Activated T-helper 1 cell treated with anti-CD3 and anti-CD28 coated beads, Interleukin-12 subunit alpha, Interleukin-12 subunit beta, Interleukin-2, Interleukin-4 antibody, amounts not matched to agents 30 ng/mL and 10 ng/mL and 1 ng/mL, durations not matched to agents 14 hours and 24 hours and 36 hours (primary cell): ENCODE measurements around the gene TIMP2. TPM values are rescaled to one million over a fixed set of nuclear protein-coding genes. Genes with fewer than 3 reads are reported as not detected.

Experiments
- DNase-seq: peaks from one replicate; pipeline ENCODE4 v3.0.0; 2021; ENCODE audit warnings: low spot score
- H3K27ac Mint-ChIP-seq: one replicate; pipeline ENCODE4 v1.8.0; 2021; ENCODE audit warnings: mild to moderate bottlenecking, mixed read lengths
- H3K27me3 Mint-ChIP-seq: one replicate; pipeline ENCODE4 v1.8.0; 2022; ENCODE audit warnings: mild to moderate bottlenecking, moderate library complexity, mixed read lengths; ENCODE audit not compliant: insufficient read depth
- H3K36me3 Mint-ChIP-seq: one replicate; pipeline ENCODE4 v1.8.0; 2021; ENCODE audit warnings: low read depth, mixed read lengths
- H3K4me1 Mint-ChIP-seq: one replicate; pipeline ENCODE4 v1.8.0; 2021; ENCODE audit warnings: low read depth, mixed read lengths
- H3K4me3 Mint-ChIP-seq: one replicate; pipeline ENCODE4 v1.8.0; 2021; ENCODE audit warnings: mild to moderate bottlenecking, moderate library complexity, mixed read lengths
- H3K9me3 Mint-ChIP-seq: one replicate; pipeline ENCODE4 v1.8.0; 2021; ENCODE audit warnings: mixed read lengths
- intact Hi-C: fragments of 100-400 bp; cut with micrococcal nuclease; formaldehyde crosslinking; loops from one replicate; pipeline ENCODE4 v1.15.1; 2024
- total RNA-seq: library from RNA; stranded (reverse); gene quantifications from 2 replicates; pipeline ENCODE4 v1.2.3, GENCODE V29; 2022

TIMP2 gene
- total RNA-seq, result 1.0 and 1.1 TPM in 2 replicates

- intact Hi-C loops, result loop anchor here (1.0 kb wide), 1 partner anchor 60 kb away; no protein-coding TSS in a partner anchor
Observed at GRCh38 chr17:78925234-78925633, at the start of gene TIMP2. Gene TIMP2 (minus strand): TSS chr17:78925387. CDS start chr17:78925088, 299 bp downstream.

GRCh38 chr17:78973792-78974520, 48.8 kb upstream of the TIMP2 start:
- Mint-ChIP-seq H3K27me3 (peaks cover 2% of the 10 kb centered on the region), H3K4me1 (peaks cover 18% of the 10 kb centered on the region), H3K4me3 (no peak overlapping the region), H3K36me3 (peaks cover 19% of the 10 kb centered on the region), H3K27ac (no peak overlapping the region), H3K9me3 (no peaks in the 10 kb centered on the region)
- DNase-seq, result no peak
- intact Hi-C loops, result no loop called here

More at GRCh38 chr17:78925234-78925633, at the start of gene TIMP2:
- H3K27me3 Mint-ChIP-seq, result peaks cover 35% of the 10 kb centered on the region
- peak; percentile 60 for DNase-seq
- no peaks in the 10 kb centered on the region for H3K9me3 Mint-ChIP-seq
- no peaks in the 10 kb centered on the region for H3K36me3 Mint-ChIP-seq
- peaks cover 5% of the 10 kb centered on the region for H3K4me1 Mint-ChIP-seq
- peak within 1 kb of the TSS; percentile 47 for H3K4me3 Mint-ChIP-seq
- no peak within 1 kb of the TSS for H3K27ac Mint-ChIP-seq

GRCh38 chr17:78973196-78973595, 48.0 kb upstream of the TIMP2 start:
- H3K27ac Mint-ChIP-seq, result no peak overlapping the region
- intact Hi-C loops, result no loop called here
- H3K27me3 Mint-ChIP-seq, result peaks cover 2% of the 10 kb centered on the region
- DNase-seq, result no peak
- peaks cover 18% of the 10 kb centered on the region for H3K4me1 Mint-ChIP-seq
- H3K36me3 Mint-ChIP-seq, result peaks cover 19% of the 10 kb centered on the region
- H3K4me3 Mint-ChIP-seq, result no peak overlapping the region
- no peaks in the 10 kb centered on the region for H3K9me3 Mint-ChIP-seq

DNA sequence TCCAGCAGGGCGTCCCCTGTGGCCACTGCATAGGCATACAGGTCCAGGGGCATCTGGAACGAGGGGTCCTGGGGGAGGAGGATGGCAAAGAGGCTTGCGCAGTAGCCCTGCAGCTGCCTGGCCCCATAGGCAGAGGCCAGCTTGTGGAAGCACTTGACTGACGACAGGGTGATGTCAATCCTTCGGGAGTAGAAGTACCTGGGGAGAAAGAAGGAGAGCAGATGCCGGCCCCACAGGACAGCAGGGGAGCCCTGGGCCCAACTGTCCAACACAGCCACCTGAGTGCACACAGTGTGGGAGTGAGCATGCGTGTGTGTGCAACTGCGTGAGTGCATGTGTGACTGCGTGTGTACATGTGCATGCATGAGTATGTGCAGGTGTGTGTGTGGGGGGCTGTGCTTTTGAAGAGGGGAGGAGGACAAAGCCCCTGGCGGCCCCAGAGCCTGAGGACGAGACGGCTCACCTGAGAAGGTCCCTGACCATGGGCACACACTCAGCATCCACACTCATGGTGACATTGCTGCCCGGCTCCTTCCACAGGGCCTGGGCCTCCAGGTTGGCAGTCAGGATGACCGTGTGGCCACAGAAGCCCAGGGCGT, 47.4 kb upstream of the TIMP2 start:
- Mint-ChIP-seq H3K27ac (no peak overlapping the region), H3K4me1 (peaks cover 14% of the 10 kb centered on the region), H3K9me3 (no peaks in the 10 kb centered on the region), H3K4me3 (no peak overlapping the region), H3K36me3 (peaks cover 18% of the 10 kb centered on the region), H3K27me3 (peaks cover 2% of the 10 kb centered on the region)
- DNase-seq, result no peak
- intact Hi-C loops, result no loop called here

- Mint-ChIP-seq H3K36me3 (peaks cover 16% of the 10 kb centered on the region), H3K4me3 (no peak overlapping the region), H3K4me1 (peaks cover 8% of the 10 kb centered on the region), H3K9me3 (no peaks in the 10 kb centered on the region), H3K27me3 (peaks cover 2% of the 10 kb centered on the region), H3K27ac (no peak overlapping the region)
- no peak for DNase-seq
- intact Hi-C loops, result loop anchor here (1.0 kb wide), 2 partner anchors 107 to 475 kb away; no protein-coding TSS in a partner anchor
Observed at GRCh38 chr17:78971756-78972506, 46.7 kb upstream of the TIMP2 start.

DNA sequence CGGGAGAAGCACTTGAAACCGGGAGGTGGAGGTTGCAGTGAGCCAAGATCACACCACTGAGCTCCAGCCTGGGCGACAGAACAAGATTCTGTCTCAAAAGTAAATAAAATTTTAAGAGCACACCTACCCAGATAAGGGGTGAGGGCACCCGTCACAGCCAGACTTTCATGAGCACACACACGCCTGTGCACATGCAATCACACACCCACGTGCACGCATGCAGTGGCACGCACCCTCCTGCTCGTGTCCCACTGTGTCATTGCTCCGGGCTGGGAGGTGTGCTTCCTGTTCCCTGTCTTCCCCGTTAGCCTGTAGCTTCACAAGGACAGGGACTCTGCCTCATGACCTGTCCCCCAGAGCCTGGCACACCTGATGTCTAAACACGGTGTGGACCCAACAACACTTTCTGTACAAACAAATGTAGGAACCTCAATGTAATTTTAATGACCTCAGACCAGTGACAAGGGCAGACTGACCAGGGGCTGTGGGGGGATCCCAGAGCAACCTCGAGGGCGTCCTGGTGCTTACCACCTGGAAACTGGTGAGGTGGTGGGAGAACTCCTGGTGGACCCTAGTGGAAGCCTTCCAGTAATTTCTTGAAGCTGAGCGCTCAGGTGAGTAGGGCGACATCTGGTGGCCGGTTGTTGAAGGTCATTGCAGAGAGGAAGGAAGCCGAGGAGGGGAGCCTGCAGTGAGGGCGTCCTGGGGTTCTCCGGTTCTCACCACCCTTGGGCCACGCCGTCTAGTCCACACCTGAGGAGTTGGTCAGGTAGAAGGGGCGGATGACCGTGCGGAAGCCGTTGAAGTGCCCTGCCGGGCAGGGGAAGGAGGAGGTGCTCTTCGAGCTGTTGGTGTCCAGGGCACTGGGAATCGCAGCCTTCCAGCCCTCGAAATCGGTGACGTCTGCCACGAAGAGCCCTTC, 45.9 kb upstream of the TIMP2 start:
- H3K4me1 Mint-ChIP-seq, result peaks cover 7% of the 10 kb centered on the region
- intact Hi-C loops, result loop anchor here (1.0 kb wide), 2 partner anchors 106 to 474 kb away; no protein-coding TSS in a partner anchor
- peak overlapping the region; percentile 40 for H3K27ac Mint-ChIP-seq
- no peak overlapping the region for H3K4me3 Mint-ChIP-seq
- DNase-seq, result peak; percentile 58
- peaks cover 2% of the 10 kb centered on the region for H3K27me3 Mint-ChIP-seq
- H3K9me3 Mint-ChIP-seq, result no peaks in the 10 kb centered on the region
- H3K36me3 Mint-ChIP-seq, result peaks cover 16% of the 10 kb centered on the region

GRCh38 chr17:78969865-78970264, 44.7 kb upstream of the TIMP2 start:
- Mint-ChIP-seq H3K27me3 (peaks cover 2% of the 10 kb centered on the region), H3K4me3 (no peak overlapping the region), H3K4me1 (peaks cover 7% of the 10 kb centered on the region), H3K9me3 (no peaks in the 10 kb centered on the region), H3K36me3 (peaks cover 13% of the 10 kb centered on the region), H3K27ac (no peak overlapping the region)
- no peak for DNase-seq
- intact Hi-C loops, result no loop called here

DNA sequence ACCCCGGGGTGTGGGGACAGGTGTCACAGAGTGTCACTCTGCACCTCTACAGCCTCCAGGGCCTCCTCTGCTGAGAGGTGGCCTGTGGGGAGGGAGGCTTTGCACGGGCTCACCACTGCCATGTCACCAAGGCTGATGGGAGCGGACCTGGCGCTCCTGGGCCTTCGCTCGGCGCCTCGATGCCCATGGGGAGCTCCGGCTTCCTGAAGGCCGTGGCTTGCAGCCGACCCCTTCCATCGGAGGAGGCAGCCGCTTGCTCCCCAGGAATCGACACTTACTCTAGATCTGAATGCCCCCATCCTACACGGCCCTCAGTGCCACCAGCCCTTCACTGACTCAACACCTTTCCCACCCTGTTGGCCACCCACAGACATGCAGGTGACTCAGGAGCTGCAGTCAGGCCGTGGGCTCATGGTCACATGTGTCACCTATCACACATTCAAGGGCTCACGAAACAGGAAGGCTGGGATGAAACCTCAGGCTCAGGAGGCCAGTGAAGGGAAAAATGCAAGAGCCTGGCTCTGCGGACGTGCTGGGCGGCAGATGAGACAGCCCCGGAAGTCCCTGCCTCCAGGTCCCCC, 42.7 kb upstream of the TIMP2 start:
- no peaks in the 10 kb centered on the region for H3K9me3 Mint-ChIP-seq
- H3K27me3 Mint-ChIP-seq, result peaks cover 2% of the 10 kb centered on the region
- no peak for DNase-seq
- peaks cover 10% of the 10 kb centered on the region for H3K36me3 Mint-ChIP-seq
- H3K27ac Mint-ChIP-seq, result no peak overlapping the region
- H3K4me3 Mint-ChIP-seq, result no peak overlapping the region
- H3K4me1 Mint-ChIP-seq, result peaks cover 7% of the 10 kb centered on the region
- intact Hi-C loops, result no loop called here

GRCh38 chr17:78966910-78967600, 41.9 kb upstream of the TIMP2 start:
- Mint-ChIP-seq H3K27me3 (peaks cover 2% of the 10 kb centered on the region), H3K36me3 (peaks cover 6% of the 10 kb centered on the region), H3K4me1 (peaks cover 7% of the 10 kb centered on the region), H3K27ac (no peak overlapping the region), H3K9me3 (no peaks in the 10 kb centered on the region), H3K4me3 (no peak overlapping the region)
- intact Hi-C loops, result no loop called here
- no peak for DNase-seq

- Mint-ChIP-seq H3K9me3 (no peaks in the 10 kb centered on the region), H3K4me1 (peaks cover 4% of the 10 kb centered on the region), H3K27me3 (peaks cover under 1% of the 10 kb centered on the region), H3K27ac (no peak overlapping the region), H3K4me3 (no peak overlapping the region), H3K36me3 (peaks cover 4% of the 10 kb centered on the region)
- intact Hi-C loops, result no loop called here
- DNase-seq, result no peak
Observed at GRCh38 chr17:78966123-78966813, 41.1 kb upstream of the TIMP2 start.

- H3K27me3 Mint-ChIP-seq, result no peaks in the 10 kb centered on the region
- H3K9me3 Mint-ChIP-seq, result no peaks in the 10 kb centered on the region
- H3K36me3 Mint-ChIP-seq, result no peaks in the 10 kb centered on the region
- no peak overlapping the region for H3K27ac Mint-ChIP-seq
- no peak for DNase-seq
- no peaks in the 10 kb centered on the region for H3K4me1 Mint-ChIP-seq
- no peak overlapping the region for H3K4me3 Mint-ChIP-seq
- intact Hi-C loops, result no loop called here
Observed at GRCh38 chr17:78965491-78965924, 40.3 kb upstream of the TIMP2 start.
